ENCODE results near the gene EAF2.
"Not testable (repeated sequence)": the region's sequence is repeated elsewhere in the genome, so short reads cannot be mapped to it uniquely, and the experiment has no call there.

The EAF2 gene

DNA sequence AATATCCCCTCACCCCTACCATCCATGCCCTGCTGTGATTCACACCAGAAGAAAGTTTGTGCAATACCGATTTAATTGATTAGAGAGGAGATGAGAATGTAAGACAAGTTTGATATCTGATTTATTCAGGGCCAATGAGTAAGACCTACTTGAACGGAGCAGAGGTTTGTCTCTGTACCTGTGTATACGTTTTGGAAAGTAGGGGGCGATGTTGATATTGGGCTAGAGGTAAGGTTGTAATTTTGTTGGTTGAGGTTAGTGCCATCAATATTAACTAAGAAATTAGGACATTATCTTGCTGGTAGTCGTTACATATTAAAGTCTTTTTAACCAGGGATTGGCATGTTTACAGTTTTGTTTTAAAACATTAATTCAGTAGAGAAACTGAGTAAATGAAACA, 20.5 kb downstream of the EAF2 start:
- Histone ChIP-seq H2BK120ac (ENCODE audit: low read depth, low read length) (no peak overlapping the region), H3K14ac (ENCODE audit: low read length in 2 of 2) (no peak overlapping the region), H2BK15ac (ENCODE audit: low read depth, poor library complexity, severe bottlenecking) (no peak overlapping the region), H2AFZ (ENCODE audit: low read depth, low read length) (no peak overlapping the region), H3K9me3 (ENCODE audit: control insufficient read depth, low read length) (no peaks in the 10 kb centered on the region), H2BK12ac (ENCODE audit: low read length in 2 of 2) (no peak overlapping the region), H3K27me3 (ENCODE audit: control insufficient read depth in 1 of 2, insufficient read depth in 1 of 2, low read length in 2 of 2) (no peaks in the 10 kb centered on the region), H3K23ac (ENCODE audit: low read length in 2 of 2) (no peak overlapping the region), H3K4me3 (ENCODE audit: insufficient read depth in 1 of 2, low read depth in 1 of 2, low read length in 2 of 2) (no peak overlapping the region), H3K27ac (ENCODE audit: low read length, poor library complexity, severe bottlenecking) (no peak overlapping the region), H3K4me1 (ENCODE audit: control insufficient read depth, insufficient read depth, low read depth, low read length) (no peaks in the 10 kb centered on the region), H3K9ac (ENCODE audit: low read length) (no peak overlapping the region), H3K18ac (ENCODE audit: low read depth in 1 of 2, low read length in 2 of 2) (no peak overlapping the region), H2AK5ac (ENCODE audit: low read length, severe bottlenecking) (no peak overlapping the region), H3K36me3 (ENCODE audit: control insufficient read depth in 1 of 2, insufficient read depth in 2 of 2, low read depth in 1 of 2, low read length in 2 of 2) (no peaks in the 10 kb centered on the region), H3K79me1 (replicated peaks; ENCODE audit: low read length, poor library complexity, severe bottlenecking) (no peaks in the 10 kb centered on the region), H3K4ac (ENCODE audit: low read depth in 1 of 2, low read length in 2 of 2) (no peak overlapping the region), H4K91ac (ENCODE audit: low read length) (no peak overlapping the region), H2BK5ac (ENCODE audit: low read depth, low read length, poor library complexity, severe bottlenecking) (no peak overlapping the region), H3K4me2 (ENCODE audit: low read length, poor library complexity, severe bottlenecking) (no peak overlapping the region), H4K8ac (ENCODE audit: low read length) (no peak overlapping the region)
- DNase-seq = no peak
- 25% methylated on average over 5 of the region's 5 CpGs for WGBS

DNA sequence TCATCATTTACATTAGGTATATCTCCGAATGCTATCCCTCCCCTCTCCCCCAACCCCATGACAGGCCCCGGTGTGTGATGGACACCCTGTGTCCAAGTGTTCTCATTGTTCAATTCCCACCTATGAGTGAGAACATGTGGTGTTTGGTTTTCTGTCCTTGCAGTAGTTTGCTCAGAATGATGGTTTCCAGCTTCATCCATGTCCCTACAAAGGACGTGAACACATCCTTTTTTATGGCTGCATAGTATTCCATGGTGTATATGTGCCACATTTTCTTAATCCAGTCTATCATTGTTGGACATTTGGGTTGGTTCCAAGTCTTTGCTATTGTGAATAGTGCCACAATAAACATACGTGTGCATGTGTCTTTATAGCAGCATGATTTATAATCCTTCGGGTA, 22.8 kb downstream of the EAF2 start:
- H2BK120ac ChIP-seq (ENCODE audit: low read depth, low read length); H2BK15ac ChIP-seq (ENCODE audit: low read depth, poor library complexity, severe bottlenecking); H3K27ac ChIP-seq (ENCODE audit: low read length, poor library complexity, severe bottlenecking); H3K4ac ChIP-seq (ENCODE audit: low read depth in 1 of 2, low read length in 2 of 2); H2BK5ac ChIP-seq (ENCODE audit: low read depth, low read length, poor library complexity, severe bottlenecking); DNase-seq; H3K9me3 ChIP-seq (ENCODE audit: control insufficient read depth, low read length); H3K79me1 ChIP-seq (replicated peaks; ENCODE audit: low read length, poor library complexity, severe bottlenecking); H3K4me1 ChIP-seq (ENCODE audit: control insufficient read depth, insufficient read depth, low read depth, low read length); H3K27me3 ChIP-seq (ENCODE audit: control insufficient read depth in 1 of 2, insufficient read depth in 1 of 2, low read length in 2 of 2); H2BK12ac ChIP-seq (ENCODE audit: low read length in 2 of 2); H3K14ac ChIP-seq (ENCODE audit: low read length in 2 of 2); H4K91ac ChIP-seq (ENCODE audit: low read length); H3K36me3 ChIP-seq (ENCODE audit: control insufficient read depth in 1 of 2, insufficient read depth in 2 of 2, low read depth in 1 of 2, low read length in 2 of 2); H3K18ac ChIP-seq (ENCODE audit: low read depth in 1 of 2, low read length in 2 of 2); H2AK5ac ChIP-seq (ENCODE audit: low read length, severe bottlenecking); H3K23ac ChIP-seq (ENCODE audit: low read length in 2 of 2); H3K4me3 ChIP-seq (ENCODE audit: insufficient read depth in 1 of 2, low read depth in 1 of 2, low read length in 2 of 2); H4K8ac ChIP-seq (ENCODE audit: low read length); H2AFZ ChIP-seq (ENCODE audit: low read depth, low read length); H3K4me2 ChIP-seq (ENCODE audit: low read length, poor library complexity, severe bottlenecking); H3K9ac ChIP-seq (ENCODE audit: low read length): not testable (repeated sequence)
- WGBS = no CpG with 5 or more reads among the region's 5 CpGs

DNA sequence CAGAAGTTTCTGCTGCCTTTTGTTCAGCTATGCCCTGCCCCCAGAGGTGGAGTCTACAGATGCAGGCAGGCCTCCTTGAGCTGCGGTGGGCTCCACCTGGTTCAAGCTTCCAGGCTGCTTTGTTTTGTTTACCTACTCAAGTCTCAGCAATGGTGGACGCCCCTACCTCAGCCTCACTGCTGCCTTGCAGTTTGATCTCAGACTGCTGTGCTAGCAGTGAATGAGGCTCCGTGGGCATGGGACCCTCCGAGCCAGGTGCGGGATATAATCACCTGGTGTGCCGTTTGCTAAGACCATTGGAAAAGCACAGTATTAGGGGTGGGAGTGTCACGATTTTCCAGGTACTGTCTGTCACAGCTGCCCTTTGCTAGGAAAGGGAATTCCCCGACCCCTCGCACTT, 28.2 kb downstream of the EAF2 start:
- not testable (repeated sequence) for H3K4me1 ChIP-seq (ENCODE audit: control insufficient read depth, insufficient read depth, low read depth, low read length); H2AK5ac ChIP-seq (ENCODE audit: low read length, severe bottlenecking); H3K36me3 ChIP-seq (ENCODE audit: control insufficient read depth in 1 of 2, insufficient read depth in 2 of 2, low read depth in 1 of 2, low read length in 2 of 2); H2BK15ac ChIP-seq (ENCODE audit: low read depth, poor library complexity, severe bottlenecking); H3K27me3 ChIP-seq (ENCODE audit: control insufficient read depth in 1 of 2, insufficient read depth in 1 of 2, low read length in 2 of 2); DNase-seq; H4K8ac ChIP-seq (ENCODE audit: low read length); H3K18ac ChIP-seq (ENCODE audit: low read depth in 1 of 2, low read length in 2 of 2); H3K4me2 ChIP-seq (ENCODE audit: low read length, poor library complexity, severe bottlenecking); H2BK5ac ChIP-seq (ENCODE audit: low read depth, low read length, poor library complexity, severe bottlenecking); H2BK120ac ChIP-seq (ENCODE audit: low read depth, low read length); H3K79me1 ChIP-seq (replicated peaks; ENCODE audit: low read length, poor library complexity, severe bottlenecking); H4K91ac ChIP-seq (ENCODE audit: low read length); H3K9me3 ChIP-seq (ENCODE audit: control insufficient read depth, low read length); H2BK12ac ChIP-seq (ENCODE audit: low read length in 2 of 2); H3K4ac ChIP-seq (ENCODE audit: low read depth in 1 of 2, low read length in 2 of 2); H3K4me3 ChIP-seq (ENCODE audit: insufficient read depth in 1 of 2, low read depth in 1 of 2, low read length in 2 of 2); H3K14ac ChIP-seq (ENCODE audit: low read length in 2 of 2); H2AFZ ChIP-seq (ENCODE audit: low read depth, low read length); H3K27ac ChIP-seq (ENCODE audit: low read length, poor library complexity, severe bottlenecking); H3K23ac ChIP-seq (ENCODE audit: low read length in 2 of 2); H3K9ac ChIP-seq (ENCODE audit: low read length)
- 92% methylated on average over 9 of the region's 9 CpGs for WGBS

DNA sequence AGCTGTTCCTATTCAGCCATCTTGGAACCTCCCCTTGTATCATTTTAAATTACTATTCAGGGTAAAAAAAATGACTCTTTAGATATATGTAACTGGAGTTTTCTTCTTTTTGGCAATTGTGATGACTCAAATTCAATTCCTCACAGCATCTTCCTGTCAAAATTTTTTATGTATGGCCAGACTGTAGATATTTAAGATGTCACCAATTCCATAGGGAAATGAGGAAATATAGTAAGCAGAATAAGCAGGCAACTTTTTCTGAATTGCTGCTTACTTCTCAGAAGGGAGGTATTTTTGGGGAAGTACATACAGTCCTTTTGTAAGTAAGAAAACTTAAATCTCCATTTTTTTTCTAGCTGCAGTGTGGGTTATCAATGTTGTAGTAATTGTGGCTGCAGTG, 28.8 kb downstream of the EAF2 start:
- Histone ChIP-seq H3K4me3 (ENCODE audit: insufficient read depth in 1 of 2, low read depth in 1 of 2, low read length in 2 of 2) (no peak overlapping the region), H3K79me1 (replicated peaks; ENCODE audit: low read length, poor library complexity, severe bottlenecking) (no peaks in the 10 kb centered on the region)

More for the DNA sequence above, 28.8 kb downstream of the EAF2 start:
- Histone ChIP-seq H3K4ac (ENCODE audit: low read depth in 1 of 2, low read length in 2 of 2) (no peak overlapping the region), H4K91ac (ENCODE audit: low read length) (no peak overlapping the region), H4K8ac (ENCODE audit: low read length) (no peak overlapping the region), H3K9ac (ENCODE audit: low read length) (no peak overlapping the region), H3K9me3 (ENCODE audit: control insufficient read depth, low read length) (no peaks in the 10 kb centered on the region), H2AFZ (ENCODE audit: low read depth, low read length) (no peak overlapping the region), H3K4me1 (ENCODE audit: control insufficient read depth, insufficient read depth, low read depth, low read length) (no peaks in the 10 kb centered on the region), H3K23ac (ENCODE audit: low read length in 2 of 2) (no peak overlapping the region), H2BK12ac (ENCODE audit: low read length in 2 of 2) (no peak overlapping the region), H2AK5ac (ENCODE audit: low read length, severe bottlenecking) (no peak overlapping the region), H3K27me3 (ENCODE audit: control insufficient read depth in 1 of 2, insufficient read depth in 1 of 2, low read length in 2 of 2) (no peaks in the 10 kb centered on the region), H2BK5ac (ENCODE audit: low read depth, low read length, poor library complexity, severe bottlenecking) (no peak overlapping the region), H3K18ac (ENCODE audit: low read depth in 1 of 2, low read length in 2 of 2) (no peak overlapping the region), H2BK15ac (ENCODE audit: low read depth, poor library complexity, severe bottlenecking) (no peak overlapping the region), H2BK120ac (ENCODE audit: low read depth, low read length) (no peak overlapping the region), H3K36me3 (ENCODE audit: control insufficient read depth in 1 of 2, insufficient read depth in 2 of 2, low read depth in 1 of 2, low read length in 2 of 2) (peaks cover 0 to 3% of the 10 kb centered on the region in 2 experiments), H3K4me2 (ENCODE audit: low read length, poor library complexity, severe bottlenecking) (no peak overlapping the region), H3K14ac (ENCODE audit: low read length in 2 of 2) (no peak overlapping the region), H3K27ac (ENCODE audit: low read length, poor library complexity, severe bottlenecking) (no peak overlapping the region)
- DNase-seq = no peak
